Ureter (tissue), 1 donor: ENCODE data around the gene MLC1. TPM values are rescaled to one million over a fixed set of nuclear protein-coding genes. Genes with fewer than 3 reads are reported as not detected.
"Not testable (repeated sequence)": the region's sequence is repeated elsewhere in the genome, so short reads cannot be mapped to it uniquely, and the experiment has no call there.

Source experiments
- DNase-seq: peaks from one replicate; pipeline ENCODE4 v3.0.0-alpha.2; 2020; ENCODE audit warnings: low spot score
- total RNA-seq: library from RNA; stranded (reverse); gene quantifications from one replicate; pipeline ENCODE4 v1.2.4, GENCODE V29; 2023
- donor health status: DM: yes; HTN: yes; CAD: no.

Gene MLC1
- total RNA-seq, 1 donor from 2014 or later, result 0.34 TPM

GRCh38 chr22:50102946-50103345 lies 17.7 kb upstream of the MLC1 start:
- DNase-seq, result no peak

GRCh38 chr22:50101870-50102565 lies 16.8 kb upstream of the MLC1 start:
- DNase-seq, result no peak

- no peak for DNase-seq
Observed at GRCh38 chr22:50098052-50098451, 12.8 kb upstream of the MLC1 start.

- no peak for DNase-seq
Observed at GRCh38 chr22:50092342-50092741, 7.1 kb upstream of the MLC1 start.

GRCh38 chr22:50091092-50091768 lies 6.0 kb upstream of the MLC1 start:
- no peak for DNase-seq

GRCh38 chr22:50090412-50090714 lies 5.1 kb upstream of the MLC1 start:
- no peak for DNase-seq

GRCh38 chr22:50089682-50090411 lies 4.6 kb upstream of the MLC1 start, which contains the start of gene MOV10L1:
Gene MOV10L1, plus strand, starts transcription at chr22:50090006. Its CDS starts 83 bp downstream, at chr22:50090089.
- DNase-seq, result no peak

- no peak for DNase-seq
Observed at GRCh38 chr22:50089231-50089630, 4.0 kb upstream of the MLC1 start.

- no peak for DNase-seq
Observed at GRCh38 chr22:50088096-50088495, 2.9 kb upstream of the MLC1 start.

GRCh38 chr22:50087646-50088045 lies 2.4 kb upstream of the MLC1 start:
- no peak for DNase-seq

- not testable (repeated sequence) for DNase-seq
Observed at GRCh38 chr22:50086975-50087374, 1.7 kb upstream of the MLC1 start.

GRCh38 chr22:50086526-50086925 lies 1.3 kb upstream of the MLC1 start:
- no peak for DNase-seq

- DNase-seq, result no peak
Observed at GRCh38 chr22:50084614-50085021, 608 bp downstream of the MLC1 start.

- no peak for DNase-seq
Observed at GRCh38 chr22:50084080-50084477, 1.1 kb downstream of the MLC1 start.

- no peak for DNase-seq
Observed at GRCh38 chr22:50083462-50084079, 1.7 kb downstream of the MLC1 start.

- no peak for DNase-seq
Observed at GRCh38 chr22:50082961-50083461, 2.2 kb downstream of the MLC1 start.

GRCh38 chr22:50082197-50082715 lies 3.0 kb downstream of the MLC1 start:
- no peak for DNase-seq

GRCh38 chr22:50081426-50082196 lies 3.6 kb downstream of the MLC1 start:
- DNase-seq, result no peak

- no peak for DNase-seq
Observed at GRCh38 chr22:50080077-50080465, 5.2 kb downstream of the MLC1 start.

- DNase-seq, result no peak
Observed at GRCh38 chr22:50078761-50079160, 6.5 kb downstream of the MLC1 start.

GRCh38 chr22:50078246-50078645 lies 7.0 kb downstream of the MLC1 start:
- DNase-seq, result no peak
